NCI-H524 (cell line): ENCODE results near the gene SPG7.

ENCODE experiments used
- DNase-seq, 2 experiments: peaks; one replicate each; lab custom pipeline; 2025; lab: John Stamatoyannopoulos, UW

SPG7 gene

GRCh38 chr16:89547291-89547690 is 39.1 kb downstream of the SPG7 start:
- DNase-seq = no peak

DNA sequence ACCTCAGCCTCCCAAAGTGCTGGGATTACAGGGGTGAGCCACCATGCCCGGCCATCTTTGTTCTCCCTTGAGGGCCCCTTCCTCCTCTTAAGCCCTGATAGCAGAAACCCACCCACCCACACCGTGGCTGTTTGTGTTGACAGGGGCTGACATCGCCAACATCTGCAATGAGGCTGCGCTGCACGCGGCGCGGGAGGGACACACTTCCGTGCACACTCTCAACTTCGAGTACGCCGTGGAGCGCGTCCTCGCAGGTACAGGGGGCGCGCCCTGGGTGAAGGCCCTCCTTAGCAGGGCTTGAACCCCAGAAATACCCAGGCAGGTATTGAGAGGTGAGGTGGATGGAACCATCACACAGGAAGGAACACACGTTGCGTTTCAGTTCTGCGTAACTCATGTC is 39.7 kb downstream of the SPG7 start:
- no peak for DNase-seq

GRCh38 chr16:89548344-89549006 is 40.3 kb downstream of the SPG7 start:
- no peak for DNase-seq

- DNase-seq = no peak
These were observed 41.0 kb downstream of the SPG7 start for GRCh38 chr16:89549007-89549700.

- no peak for DNase-seq
These were observed 42.3 kb downstream of the SPG7 start for GRCh38 chr16:89550421-89551007.

DNA sequence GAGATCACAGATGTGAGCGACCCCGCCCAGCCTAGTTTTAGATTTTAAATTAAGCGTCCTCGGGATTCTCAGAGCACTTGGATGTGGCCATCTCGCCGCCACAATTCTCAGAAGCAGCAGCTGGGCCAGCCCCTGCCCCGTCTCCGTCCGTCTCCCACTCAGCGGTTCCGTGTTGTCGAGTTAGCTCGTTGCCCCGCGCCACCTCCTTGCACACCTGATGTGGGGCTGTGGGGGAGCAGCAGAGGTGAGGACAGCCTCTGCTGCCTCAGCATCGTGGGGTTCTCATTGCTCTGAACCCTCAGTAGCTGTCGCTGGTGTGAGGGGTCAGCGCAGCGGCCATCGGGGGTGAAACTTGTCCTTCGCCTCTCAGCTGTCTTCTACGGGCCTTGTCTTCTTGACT is 44.1 kb downstream of the SPG7 start:
- DNase-seq = no peak

DNA sequence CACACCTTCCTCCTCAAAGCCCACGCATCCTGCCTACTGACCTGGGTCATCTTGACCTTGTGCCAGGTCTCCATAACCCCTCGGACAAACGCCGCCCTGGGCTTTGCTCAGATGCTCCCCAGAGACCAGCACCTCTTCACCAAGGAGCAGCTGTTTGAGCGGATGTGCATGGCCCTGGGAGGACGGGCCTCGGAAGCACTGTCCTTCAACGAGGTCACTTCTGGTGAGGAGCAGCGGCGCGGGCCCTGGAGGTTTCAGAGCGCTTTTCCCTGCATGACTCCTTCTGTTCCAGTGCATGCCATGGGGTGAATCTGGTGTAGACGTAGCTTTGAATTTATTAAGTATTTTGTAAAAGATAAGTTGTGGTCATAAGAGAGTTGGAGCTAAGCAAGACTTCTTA is 44.7 kb downstream of the SPG7 start:
- no peak for DNase-seq

- DNase-seq = no peak
These were observed 45.5 kb downstream of the SPG7 start for GRCh38 chr16:89553733-89554132.

- DNase-seq = no peak
These were observed 46.1 kb downstream of the SPG7 start for GRCh38 chr16:89554343-89554742.

- no peak for DNase-seq
These were observed 47.1 kb downstream of the SPG7 start for GRCh38 chr16:89555265-89555664.

DNA sequence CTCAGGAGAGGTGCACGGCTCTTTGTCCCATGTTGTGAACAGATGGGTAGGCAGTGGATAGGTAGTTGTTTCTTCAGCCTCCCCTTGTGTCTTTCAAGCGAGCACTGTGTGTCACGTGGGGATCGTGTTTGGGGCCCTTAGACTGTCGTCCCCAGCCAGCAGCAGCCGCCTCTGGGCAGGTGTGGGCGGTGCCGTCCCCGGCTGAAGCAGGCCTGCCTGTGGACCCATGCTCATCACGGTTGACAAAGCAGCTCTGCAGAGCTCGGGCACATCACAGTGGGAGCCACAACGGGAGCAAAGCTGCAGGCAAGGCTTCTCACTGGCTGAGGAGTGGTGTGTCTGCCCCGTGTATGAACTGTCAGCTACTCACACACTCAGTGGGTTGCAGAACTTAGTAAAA is 47.6 kb downstream of the SPG7 start:
- no peak for DNase-seq

DNA sequence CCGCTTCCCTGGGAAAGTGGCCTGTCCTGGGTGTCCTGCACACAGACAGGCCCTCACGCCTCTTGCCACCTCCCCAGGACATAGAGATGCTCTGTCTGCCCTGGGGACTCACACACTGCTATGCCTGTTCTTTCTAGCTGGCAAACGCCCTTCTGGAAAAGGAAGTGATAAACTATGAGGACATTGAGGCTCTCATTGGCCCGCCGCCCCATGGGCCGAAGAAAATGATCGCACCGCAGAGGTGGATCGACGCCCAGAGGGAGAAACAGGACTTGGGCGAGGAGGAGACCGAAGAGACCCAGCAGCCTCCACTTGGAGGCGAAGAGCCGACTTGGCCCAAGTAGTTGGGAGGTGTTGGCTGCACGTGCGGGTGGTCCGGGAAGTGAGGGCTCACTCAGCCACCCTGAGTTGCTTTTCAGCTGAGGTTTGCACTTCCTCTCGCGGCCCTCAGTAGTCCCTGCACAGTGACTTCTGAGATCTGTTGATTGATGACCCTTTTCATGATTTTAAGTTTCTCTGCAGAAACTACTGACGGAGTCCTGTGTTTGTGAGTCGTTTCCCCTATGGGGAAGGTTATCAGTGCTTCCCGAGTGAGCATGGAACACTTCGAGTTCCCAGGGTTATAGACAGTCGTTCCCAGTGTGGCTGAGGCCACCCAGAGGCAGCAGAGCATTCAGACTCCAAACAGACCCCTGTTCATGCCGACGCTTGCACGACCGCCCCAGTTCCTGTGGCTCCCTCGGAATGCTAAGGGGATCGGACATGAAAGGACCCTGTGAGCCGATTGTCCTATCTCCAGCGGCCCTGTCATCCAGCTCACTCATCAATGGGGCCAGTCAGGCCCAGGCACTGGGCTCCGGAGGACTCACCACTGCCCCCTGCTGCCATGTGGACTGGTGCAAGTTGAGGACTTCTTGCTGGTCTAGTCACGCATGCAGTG is 48.8 kb downstream of the SPG7 start:
- peak; percentile 26 to 79 for DNase-seq

DNA sequence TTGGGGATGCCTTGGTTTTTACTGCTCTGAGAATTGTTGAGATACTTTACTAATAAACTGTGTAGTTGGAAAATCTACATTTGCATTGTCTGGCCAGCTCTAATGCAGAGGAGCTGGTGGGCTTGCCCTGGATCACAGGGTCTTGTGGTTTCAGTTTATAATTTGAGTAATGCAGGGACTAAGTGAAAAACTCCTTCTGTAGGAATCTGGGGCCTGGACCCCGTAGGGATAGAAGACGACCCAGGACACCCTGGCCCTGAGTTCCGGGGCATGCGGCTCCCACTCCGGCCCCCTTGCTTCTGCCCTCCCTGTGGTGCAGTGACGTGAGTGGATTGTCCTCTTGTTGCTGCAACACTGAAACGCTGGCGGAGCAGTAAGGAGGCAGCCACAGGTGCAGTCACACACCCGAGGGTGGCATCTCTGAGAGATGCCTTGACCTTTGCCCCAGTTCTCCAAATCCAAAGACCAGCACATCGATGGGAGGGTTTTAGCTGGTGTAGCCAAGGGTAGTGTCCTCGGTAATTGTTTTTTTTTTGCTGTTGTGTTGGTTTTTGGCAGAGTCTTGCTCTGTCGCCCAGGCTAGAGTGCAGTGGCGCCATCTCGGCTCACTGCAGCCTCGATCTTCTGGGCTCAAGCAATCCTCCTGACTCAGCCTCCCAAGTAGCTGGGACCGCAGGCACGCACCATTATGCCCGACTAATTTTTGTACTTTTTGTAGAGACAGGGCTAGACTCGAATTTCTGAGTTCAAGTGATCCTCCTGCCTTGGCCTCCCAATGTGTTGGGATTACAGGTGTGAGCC is 49.7 kb downstream of the SPG7 start:
- DNase-seq = no peak

DNA sequence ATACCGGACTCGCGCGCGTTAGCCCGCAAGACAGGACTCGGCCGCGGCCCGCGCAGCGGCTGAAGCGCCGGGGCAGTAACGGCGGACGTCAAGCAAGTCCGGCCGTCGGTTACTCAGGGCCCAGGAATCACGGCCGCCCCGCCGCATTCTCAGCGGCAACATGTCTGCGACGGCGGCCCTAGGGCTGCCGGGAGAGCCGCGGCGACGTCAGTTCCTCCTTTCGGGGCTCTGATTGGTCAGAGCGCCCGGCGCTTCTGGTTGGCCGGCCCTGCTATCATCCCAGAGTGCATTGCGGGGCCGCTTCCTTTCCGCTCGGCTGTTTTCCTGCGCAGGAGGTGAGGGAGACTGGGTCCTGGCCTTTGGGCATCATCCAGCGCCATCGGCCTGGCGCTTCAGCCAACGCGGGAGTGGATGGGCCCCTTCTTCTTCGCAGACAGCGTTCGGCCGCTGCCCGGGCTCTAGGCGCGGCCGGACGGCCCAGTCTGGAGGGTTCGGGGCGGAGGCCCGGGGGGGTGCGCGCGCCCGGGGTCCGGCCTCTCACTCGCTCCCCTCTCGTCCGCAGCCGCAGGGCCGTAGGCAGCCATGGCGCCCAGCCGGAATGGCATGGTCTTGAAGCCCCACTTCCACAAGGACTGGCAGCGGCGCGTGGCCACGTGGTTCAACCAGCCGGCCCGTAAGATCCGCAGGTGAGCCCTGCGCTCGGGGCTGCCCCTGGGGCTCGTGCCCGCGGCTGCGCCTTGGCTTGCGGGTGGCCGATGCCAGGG is 52.4 kb downstream of the SPG7 start, which contains the start of gene RPL13:
TSS of gene RPL13 (plus strand) at position 305 of the 764 bp plus-strand sequence. CDS start at position 583, 278 bp downstream.
- DNase-seq = peak; percentile 91 to 95

DNA sequence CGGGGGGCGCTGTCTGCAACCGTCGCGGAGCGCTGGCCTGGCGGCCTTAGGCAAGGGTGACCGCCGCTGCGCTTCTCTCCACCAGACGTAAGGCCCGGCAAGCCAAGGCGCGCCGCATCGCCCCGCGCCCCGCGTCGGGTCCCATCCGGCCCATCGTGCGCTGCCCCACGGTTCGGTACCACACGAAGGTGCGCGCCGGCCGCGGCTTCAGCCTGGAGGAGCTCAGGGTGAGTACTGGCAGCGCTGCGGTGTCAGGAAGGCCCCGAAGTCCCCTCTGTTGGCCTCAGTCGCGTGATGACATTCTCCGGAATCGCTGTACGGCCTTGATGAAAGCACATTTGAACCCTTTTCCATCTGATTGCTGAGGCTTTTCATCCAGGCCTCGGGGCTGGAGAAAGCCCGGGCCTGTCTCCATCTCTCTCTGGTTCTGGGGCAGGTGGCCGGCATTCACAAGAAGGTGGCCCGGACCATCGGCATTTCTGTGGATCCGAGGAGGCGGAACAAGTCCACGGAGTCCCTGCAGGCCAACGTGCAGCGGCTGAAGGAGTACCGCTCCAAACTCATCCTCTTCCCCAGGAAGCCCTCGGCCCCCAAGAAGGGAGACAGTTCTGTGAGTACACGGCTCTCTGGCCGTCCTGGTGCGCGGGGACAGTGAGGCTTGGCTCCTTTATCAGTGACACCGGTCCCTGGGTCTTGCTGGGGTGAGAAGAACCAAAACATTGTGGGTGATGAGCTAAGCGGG is 53.1 kb downstream of the SPG7 start:
- no peak for DNase-seq

DNA sequence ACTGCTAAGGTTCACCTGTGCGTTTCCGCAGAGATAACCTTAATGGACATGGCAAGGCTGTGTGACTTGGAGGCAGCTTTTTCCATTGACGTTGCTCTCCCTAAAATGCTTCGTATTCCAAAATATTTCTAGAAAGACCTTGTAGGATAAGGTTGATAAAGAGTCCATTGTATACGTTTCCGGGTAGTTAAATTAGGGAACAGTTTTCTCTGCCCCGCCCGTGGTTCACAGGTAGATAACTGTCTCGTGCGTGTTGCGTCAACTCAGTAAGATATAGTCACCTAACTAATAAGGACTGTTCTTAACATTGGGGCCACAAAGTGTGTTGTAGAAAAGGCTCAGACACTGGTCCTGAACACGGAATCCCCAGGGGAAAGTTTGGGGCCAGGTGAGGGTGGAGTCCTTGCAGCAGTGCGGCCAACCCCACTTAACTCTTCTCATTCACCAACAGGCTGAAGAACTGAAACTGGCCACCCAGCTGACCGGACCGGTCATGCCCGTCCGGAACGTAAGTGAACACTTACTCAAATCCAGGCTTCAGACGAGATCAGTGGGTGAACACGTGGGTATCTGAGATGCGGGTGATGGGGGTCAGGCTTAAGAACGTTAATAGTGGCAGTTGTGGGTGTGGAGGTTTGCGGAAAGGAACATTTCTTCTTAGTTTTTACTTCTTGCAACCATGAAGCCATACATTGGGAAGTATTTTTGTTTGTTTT is 53.8 kb downstream of the SPG7 start:
- no peak for DNase-seq

DNA sequence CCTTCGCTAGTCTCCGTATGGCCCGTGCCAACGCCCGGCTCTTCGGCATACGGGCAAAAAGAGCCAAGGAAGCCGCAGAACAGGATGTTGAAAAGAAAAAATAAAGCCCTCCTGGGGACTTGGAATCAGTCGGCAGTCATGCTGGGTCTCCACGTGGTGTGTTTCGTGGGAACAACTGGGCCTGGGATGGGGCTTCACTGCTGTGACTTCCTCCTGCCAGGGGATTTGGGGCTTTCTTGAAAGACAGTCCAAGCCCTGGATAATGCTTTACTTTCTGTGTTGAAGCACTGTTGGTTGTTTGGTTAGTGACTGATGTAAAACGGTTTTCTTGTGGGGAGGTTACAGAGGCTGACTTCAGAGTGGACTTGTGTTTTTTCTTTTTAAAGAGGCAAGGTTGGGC is 54.7 kb downstream of the SPG7 start:
- no peak for DNase-seq

DNA sequence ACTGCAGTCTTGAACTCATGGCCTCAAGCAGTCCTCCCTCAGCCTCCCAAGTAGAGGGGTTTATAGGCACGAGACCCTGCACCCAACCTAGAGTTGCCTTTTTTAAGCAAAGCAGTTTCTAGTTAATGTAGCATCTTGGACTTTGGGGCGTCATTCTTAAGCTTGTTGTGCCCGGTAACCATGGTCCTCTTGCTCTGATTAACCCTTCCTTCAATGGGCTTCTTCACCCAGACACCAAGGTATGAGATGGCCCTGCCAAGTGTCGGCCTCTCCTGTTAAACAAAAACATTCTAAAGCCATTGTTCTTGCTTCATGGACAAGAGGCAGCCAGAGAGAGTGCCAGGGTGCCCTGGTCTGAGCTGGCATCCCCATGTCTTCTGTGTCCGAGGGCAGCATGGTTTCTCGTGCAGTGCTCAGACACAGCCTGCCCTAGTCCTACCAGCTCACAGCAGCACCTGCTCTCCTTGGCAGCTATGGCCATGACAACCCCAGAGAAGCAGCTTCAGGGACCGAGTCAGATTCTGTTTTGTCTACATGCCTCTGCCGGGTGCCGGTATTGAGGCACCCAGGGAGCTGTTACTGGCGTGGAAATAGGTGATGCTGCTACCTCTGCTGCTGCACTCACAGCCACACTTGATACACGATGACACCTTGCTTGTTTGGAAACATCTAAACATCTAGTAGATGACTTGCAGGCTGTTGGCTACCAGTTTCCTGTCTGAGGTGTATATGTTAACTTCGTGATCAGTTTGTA is 55.6 kb downstream of the SPG7 start:
- DNase-seq = no peak
